ENCODE results near the gene C20orf204. TPM values are rescaled to one million over a fixed set of nuclear protein-coding genes. Genes with fewer than 3 reads are reported as not detected.

C20orf204 gene
- total and polyA plus RNA-seq, 10 of the 15 experiments (the other 5 are each of a cell fraction or from before 2014, with no cell fraction given), result 0.24 to 56.0 (median 12.4) TPM

DNA sequence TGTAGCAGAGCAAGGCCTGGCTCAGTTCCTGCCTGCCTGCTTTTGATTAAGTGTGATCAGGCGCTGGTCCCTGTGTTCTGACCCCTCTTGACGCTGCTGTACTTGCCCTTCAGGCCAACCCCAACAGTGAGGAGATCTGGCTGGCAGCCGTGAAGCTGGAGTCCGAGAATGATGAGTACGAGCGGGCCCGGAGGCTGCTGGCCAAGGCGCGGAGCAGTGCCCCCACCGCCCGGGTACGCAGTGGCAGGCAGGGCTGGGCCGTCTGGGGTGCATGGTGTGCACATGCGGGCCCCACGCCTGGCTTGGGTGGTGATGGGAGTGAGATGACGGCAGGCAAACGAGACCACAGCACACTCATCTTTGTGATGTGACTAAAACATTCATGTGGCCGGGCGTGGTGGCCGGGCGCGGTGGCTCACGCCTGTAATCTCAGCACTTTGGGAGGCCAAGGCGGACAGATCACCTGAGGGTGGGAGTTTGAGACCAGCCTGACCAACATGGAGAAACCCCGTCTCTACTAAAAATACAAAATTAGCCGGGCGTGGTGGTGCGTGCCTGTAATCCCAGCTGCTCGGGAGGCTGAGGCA lies 10.1 kb upstream of the C20orf204 start (continued):
- TF ChIP-seq, protein P1, sequence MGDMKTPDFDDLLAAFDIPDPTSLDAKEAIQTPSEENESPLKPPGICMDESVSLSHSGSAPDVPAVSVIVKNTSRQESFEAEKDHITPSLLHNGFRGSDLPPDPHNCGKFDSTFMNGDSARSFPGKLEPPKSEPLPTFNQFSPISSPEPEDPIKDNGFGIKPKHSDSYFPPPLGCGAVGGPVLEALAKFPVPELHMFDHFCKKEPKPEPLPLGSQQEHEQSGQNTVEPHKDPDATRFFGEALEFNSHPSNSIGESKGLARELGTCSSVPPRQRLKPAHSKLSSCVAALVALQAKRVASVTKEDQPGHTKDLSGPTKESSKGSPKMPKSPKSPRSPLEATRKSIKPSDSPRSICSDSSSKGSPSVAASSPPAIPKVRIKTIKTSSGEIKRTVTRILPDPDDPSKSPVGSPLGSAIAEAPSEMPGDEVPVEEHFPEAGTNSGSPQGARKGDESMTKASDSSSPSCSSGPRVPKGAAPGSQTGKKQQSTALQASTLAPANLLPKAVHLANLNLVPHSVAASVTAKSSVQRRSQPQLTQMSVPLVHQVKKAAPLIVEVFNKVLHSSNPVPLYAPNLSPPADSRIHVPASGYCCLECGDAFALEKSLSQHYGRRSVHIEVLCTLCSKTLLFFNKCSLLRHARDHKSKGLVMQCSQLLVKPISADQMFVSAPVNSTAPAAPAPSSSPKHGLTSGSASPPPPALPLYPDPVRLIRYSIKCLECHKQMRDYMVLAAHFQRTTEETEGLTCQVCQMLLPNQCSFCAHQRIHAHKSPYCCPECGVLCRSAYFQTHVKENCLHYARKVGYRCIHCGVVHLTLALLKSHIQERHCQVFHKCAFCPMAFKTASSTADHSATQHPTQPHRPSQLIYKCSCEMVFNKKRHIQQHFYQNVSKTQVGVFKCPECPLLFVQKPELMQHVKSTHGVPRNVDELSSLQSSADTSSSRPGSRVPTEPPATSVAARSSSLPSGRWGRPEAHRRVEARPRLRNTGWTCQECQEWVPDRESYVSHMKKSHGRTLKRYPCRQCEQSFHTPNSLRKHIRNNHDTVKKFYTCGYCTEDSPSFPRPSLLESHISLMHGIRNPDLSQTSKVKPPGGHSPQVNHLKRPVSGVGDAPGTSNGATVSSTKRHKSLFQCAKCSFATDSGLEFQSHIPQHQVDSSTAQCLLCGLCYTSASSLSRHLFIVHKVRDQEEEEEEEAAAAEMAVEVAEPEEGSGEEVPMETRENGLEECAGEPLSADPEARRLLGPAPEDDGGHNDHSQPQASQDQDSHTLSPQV (IDR thresholded peaks at IDR 0.05), result no peak
- no peak for TF ChIP-seq MXI1 (IDR thresholded peaks at IDR 0.05; ENCODE audit: low read depth, low read length)
- TF ChIP-seq JUND (IDR thresholded peaks at IDR 0.05; ENCODE audit: low read depth, low read length), result no peak
- TF ChIP-seq LARP7 (IDR thresholded peaks at IDR 0.05), result no peak
- no peak for TF ChIP-seq EED (IDR thresholded peaks at IDR 0.05; ENCODE audit: low read depth)
- no peak for TF ChIP-seq HCFC1 (IDR thresholded peaks at IDR 0.05; ENCODE audit: low read length)

DNA sequence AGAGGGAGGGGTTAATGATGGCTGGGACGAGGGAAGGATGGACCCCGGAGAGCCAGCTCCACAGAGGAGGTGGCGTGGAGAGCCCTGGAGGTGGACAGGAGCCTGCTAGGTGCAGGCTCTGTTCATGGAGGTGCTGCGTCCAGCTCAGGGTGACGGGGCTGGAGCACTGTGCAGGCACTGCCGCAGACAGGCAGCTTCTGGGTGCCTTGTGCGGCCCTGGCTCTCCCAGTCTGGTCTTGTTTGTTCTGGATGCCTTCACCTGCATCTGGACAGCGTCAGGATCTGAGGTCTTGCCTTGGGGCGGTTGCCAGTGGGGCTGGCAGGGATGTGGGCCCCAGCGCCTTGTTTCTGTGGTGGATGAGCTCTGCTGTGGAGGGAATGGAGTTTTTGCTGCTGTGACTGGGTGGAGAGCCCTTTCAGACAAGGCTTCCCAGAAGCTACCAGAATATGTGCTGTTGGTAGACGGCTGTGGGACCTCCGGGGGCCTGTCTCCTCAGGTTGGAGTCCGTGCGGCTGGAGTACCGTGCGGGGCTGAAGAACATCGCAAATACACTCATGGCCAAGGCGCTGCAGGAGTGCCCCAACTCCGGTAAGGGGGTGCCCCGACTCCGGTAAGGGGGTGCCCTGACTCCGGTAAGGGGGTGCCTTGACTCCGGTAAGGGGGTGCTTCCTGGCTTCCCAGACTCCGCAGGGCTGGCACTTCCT lies 7.8 kb upstream of the C20orf204 start:
- ChIA-PET POLR2A (no interaction called here), RAD21 (ENCODE audit: unreplicated experiment) (no interaction called here), CTCF (interaction anchor here (0.6 to 1.4 kb wide), 2 partner anchors 11 to 36 kb away, joined by 4 read pairs; no protein-coding TSS in a partner anchor), SMC1A (ENCODE audit: uncharacterized antibody, unreplicated experiment) (no interaction called here)
- no peak overlapping the region for H2AFZ ChIP-seq (ENCODE audit: control insufficient read depth, low read depth, low read length)
- ATAC-seq (no peak), DNase-seq (ENCODE audit: low read depth, low spot score) (no peak), FAIRE-seq (no peak)
- peak; percentile 58; the same call in 1 of the 2 replicates for TF ChIP-seq POLR2A (IDR thresholded peaks at IDR 0.05; ENCODE audit: low read depth, low read length)
- no peak for TF ChIP-seq NR2C1 (IDR thresholded peaks at IDR 0.05)
- TF ChIP-seq RCOR1 (conservative IDR thresholded peaks at IDR 0.05; ENCODE audit: low read depth, low read length), result no peak
- H3K9me3 ChIP-seq (replicated peaks; ENCODE audit: control insufficient read depth, insufficient read depth, low read length), result no peaks in the 10 kb centered on the region
- H3K9ac ChIP-seq (ENCODE audit: control insufficient read depth, insufficient read depth, low read length), result no peak overlapping the region
- H3K27ac ChIP-seq (ENCODE audit: control insufficient read depth, insufficient read depth), result no peak overlapping the region
- no peaks in the 10 kb centered on the region for H3K4me1 ChIP-seq (ENCODE audit: control insufficient read depth, insufficient read depth, low read length)
- no peak overlapping the region for H3K4me3 ChIP-seq
- H3K27me3 ChIP-seq (replicated peaks in 1 of 2; ENCODE audit: control insufficient read depth in 2 of 2, insufficient read depth in 2 of 2, low read length in 1 of 2), result no peaks in the 10 kb centered on the region
- in situ Hi-C loops (cut with MboI), result no loop called here
- H3K79me2 ChIP-seq (ENCODE audit: control insufficient read depth, insufficient read depth, low read length), result no peaks in the 10 kb centered on the region
- H4K20me1 ChIP-seq (ENCODE audit: control insufficient read depth, insufficient read depth), result no peaks in the 10 kb centered on the region
- H3K36me3 ChIP-seq (ENCODE audit: control insufficient read depth in 2 of 2, insufficient read depth in 2 of 2, low read length in 1 of 2), result peaks cover 48 to 59% of the 10 kb centered on the region in 2 experiments
- intact Hi-C loops (cut with micrococcal nuclease; ENCODE audit: unreplicated experiment), result no loop called here
- WGBS (ENCODE audit: insufficient coverage, insufficient replicate concordance, low lambda C conversion rate, missing lambda C conversion rate), result 91% methylated on average over 24 of the region's 24 CpGs
- no peak overlapping the region for H3K4me2 ChIP-seq (ENCODE audit: control insufficient read depth, insufficient read depth)
- no TSS peak for BruUV-seq (replicated peaks)

Data from GM12878 (cell line).